HG03442 (cell line): Measurements from ENCODE around the gene LYZL2.
"Not testable (repeated sequence)": the region's sequence is repeated elsewhere in the genome, so short reads cannot be mapped to it uniquely, and the experiment has no call there.

ENCODE experiments used
- ATAC-seq: cut with Tn5 transposase; IDR thresholded peaks from one replicate; pipeline ENCODE4 v1.9.1; 2021; ENCODE audit warnings: mild to moderate bottlenecking, moderate library complexity; ENCODE audit not compliant: unreplicated experiment

LYZL2 gene

GRCh38 chr10:30596013-30596412 is 33.5 kb downstream of the LYZL2 start:
- no peak for ATAC-seq

- ATAC-seq = no peak
Observed at GRCh38 chr10:30594077-30594476, 35.5 kb downstream of the LYZL2 start.

GRCh38 chr10:30592770-30593169 is 36.8 kb downstream of the LYZL2 start:
- not testable (repeated sequence) for ATAC-seq

GRCh38 chr10:30591249-30591670 is 38.3 kb downstream of the LYZL2 start:
- no peak for ATAC-seq

- ATAC-seq = no peak
Observed at GRCh38 chr10:30589441-30589840, 40.1 kb downstream of the LYZL2 start.

- ATAC-seq = peak; percentile 84
Observed at GRCh38 chr10:30587522-30588031, 42.0 kb downstream of the LYZL2 start.

- no peak for ATAC-seq
Observed at GRCh38 chr10:30586828-30587227, 42.7 kb downstream of the LYZL2 start.

- ATAC-seq = peak; percentile 47
Observed at GRCh38 chr10:30583778-30584415, 45.7 kb downstream of the LYZL2 start.

GRCh38 chr10:30581779-30582380 is 47.7 kb downstream of the LYZL2 start:
- no peak for ATAC-seq

- no peak for ATAC-seq
Observed at GRCh38 chr10:30580676-30581075, 48.9 kb downstream of the LYZL2 start.

GRCh38 chr10:30580241-30580640 is 49.3 kb downstream of the LYZL2 start:
- no peak for ATAC-seq

GRCh38 chr10:30579574-30579973 is 50.0 kb downstream of the LYZL2 start:
- ATAC-seq = no peak

- ATAC-seq = no peak
Observed at GRCh38 chr10:30577048-30577447, 52.5 kb downstream of the LYZL2 start.

GRCh38 chr10:30576641-30577040 is 52.9 kb downstream of the LYZL2 start:
- no peak for ATAC-seq

GRCh38 chr10:30574432-30574796 is 55.1 kb downstream of the LYZL2 start:
- no peak for ATAC-seq

GRCh38 chr10:30573721-30574431 is 55.7 kb downstream of the LYZL2 start:
- ATAC-seq = no peak

- no peak for ATAC-seq
Observed at GRCh38 chr10:30565449-30565848, 64.1 kb downstream of the LYZL2 start.

GRCh38 chr10:30562787-30563186 is 66.8 kb downstream of the LYZL2 start:
- no peak for ATAC-seq
